ENCODE data around the gene SEZ6.

SEZ6 gene

DNA sequence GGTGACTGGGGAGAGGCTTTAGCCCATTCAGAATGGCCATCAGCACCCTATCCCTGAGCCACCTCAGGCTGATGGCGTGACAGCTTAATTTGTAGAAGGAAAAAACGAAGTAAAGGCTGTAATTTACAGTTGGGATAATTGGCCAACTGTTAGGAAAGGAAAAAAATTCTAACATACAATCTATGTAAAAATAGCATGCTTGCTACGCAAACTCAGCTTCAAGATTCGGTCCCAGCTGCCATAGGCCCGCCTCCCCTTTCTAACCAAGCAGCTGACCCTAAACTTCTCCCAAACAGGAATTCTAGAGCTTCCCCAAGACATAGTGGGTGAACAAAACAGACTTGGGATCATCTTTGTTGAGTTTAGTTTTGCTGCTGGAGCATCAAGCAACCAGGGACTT, 4.9 kb downstream of the SEZ6 start:
- no peak for TF ChIP-seq CREB1 (IDR thresholded peaks at IDR 0.05; ENCODE audit: low read depth)
- no peak for TF ChIP-seq CEBPB (IDR thresholded peaks at IDR 0.05)
- TF ChIP-seq, protein P1, sequence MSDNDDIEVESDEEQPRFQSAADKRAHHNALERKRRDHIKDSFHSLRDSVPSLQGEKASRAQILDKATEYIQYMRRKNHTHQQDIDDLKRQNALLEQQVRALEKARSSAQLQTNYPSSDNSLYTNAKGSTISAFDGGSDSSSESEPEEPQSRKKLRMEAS (IDR thresholded peaks at IDR 0.05), result no peak
- TF ChIP-seq EP300 (IDR thresholded peaks at IDR 0.05; ENCODE audit: borderline replicate concordance), result no peak
- TF ChIP-seq, protein P2, sequence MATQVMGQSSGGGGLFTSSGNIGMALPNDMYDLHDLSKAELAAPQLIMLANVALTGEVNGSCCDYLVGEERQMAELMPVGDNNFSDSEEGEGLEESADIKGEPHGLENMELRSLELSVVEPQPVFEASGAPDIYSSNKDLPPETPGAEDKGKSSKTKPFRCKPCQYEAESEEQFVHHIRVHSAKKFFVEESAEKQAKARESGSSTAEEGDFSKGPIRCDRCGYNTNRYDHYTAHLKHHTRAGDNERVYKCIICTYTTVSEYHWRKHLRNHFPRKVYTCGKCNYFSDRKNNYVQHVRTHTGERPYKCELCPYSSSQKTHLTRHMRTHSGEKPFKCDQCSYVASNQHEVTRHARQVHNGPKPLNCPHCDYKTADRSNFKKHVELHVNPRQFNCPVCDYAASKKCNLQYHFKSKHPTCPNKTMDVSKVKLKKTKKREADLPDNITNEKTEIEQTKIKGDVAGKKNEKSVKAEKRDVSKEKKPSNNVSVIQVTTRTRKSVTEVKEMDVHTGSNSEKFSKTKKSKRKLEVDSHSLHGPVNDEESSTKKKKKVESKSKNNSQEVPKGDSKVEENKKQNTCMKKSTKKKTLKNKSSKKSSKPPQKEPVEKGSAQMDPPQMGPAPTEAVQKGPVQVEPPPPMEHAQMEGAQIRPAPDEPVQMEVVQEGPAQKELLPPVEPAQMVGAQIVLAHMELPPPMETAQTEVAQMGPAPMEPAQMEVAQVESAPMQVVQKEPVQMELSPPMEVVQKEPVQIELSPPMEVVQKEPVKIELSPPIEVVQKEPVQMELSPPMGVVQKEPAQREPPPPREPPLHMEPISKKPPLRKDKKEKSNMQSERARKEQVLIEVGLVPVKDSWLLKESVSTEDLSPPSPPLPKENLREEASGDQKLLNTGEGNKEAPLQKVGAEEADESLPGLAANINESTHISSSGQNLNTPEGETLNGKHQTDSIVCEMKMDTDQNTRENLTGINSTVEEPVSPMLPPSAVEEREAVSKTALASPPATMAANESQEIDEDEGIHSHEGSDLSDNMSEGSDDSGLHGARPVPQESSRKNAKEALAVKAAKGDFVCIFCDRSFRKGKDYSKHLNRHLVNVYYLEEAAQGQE (IDR thresholded peaks at IDR 0.05; ENCODE audit: low read depth), result no peak
- no peak for TF ChIP-seq NFIC (IDR thresholded peaks at IDR 0.05)
- TF ChIP-seq TEAD4 (IDR thresholded peaks at IDR 0.05), result no peak
- no peak for TF ChIP-seq TCF12 (IDR thresholded peaks at IDR 0.05; ENCODE audit: low read depth)
- TF ChIP-seq, protein P3, sequence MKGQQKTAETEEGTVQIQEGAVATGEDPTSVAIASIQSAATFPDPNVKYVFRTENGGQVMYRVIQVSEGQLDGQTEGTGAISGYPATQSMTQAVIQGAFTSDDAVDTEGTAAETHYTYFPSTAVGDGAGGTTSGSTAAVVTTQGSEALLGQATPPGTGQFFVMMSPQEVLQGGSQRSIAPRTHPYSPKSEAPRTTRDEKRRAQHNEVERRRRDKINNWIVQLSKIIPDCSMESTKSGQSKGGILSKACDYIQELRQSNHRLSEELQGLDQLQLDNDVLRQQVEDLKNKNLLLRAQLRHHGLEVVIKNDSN (IDR thresholded peaks at IDR 0.05), result no peak
- TF ChIP-seq FOXM1 (IDR thresholded peaks at IDR 0.05; ENCODE audit: borderline replicate concordance, low read depth), result no peak
- no peak for TF ChIP-seq YY1 (IDR thresholded peaks at IDR 0.05; ENCODE audit: low read depth)

DNA sequence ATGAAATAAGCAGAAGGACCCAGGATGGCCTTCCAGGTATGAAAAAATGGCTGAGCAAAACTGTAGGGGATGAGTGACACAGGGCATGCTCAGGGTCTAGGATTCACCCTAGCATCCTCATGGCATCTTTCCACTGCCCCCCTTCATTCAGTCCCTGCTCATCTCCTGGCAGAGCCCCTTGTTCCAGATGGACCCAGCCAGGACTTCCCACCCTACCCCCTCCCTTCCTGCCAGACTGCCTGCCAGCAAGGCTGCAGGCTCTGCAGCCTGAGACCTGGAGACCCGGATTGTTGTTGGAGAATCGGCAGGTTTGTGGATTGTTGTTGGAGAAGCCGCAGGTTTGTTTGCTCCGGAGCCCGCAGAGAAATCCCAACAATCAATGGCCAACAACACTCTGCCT, 6.6 kb downstream of the SEZ6 start:
- TF ChIP-seq, protein P3 (IDR thresholded peaks at IDR 0.05), result no peak
- TF ChIP-seq RAD21 (IDR thresholded peaks at IDR 0.05; ENCODE audit: low read depth), result no peak
- TF ChIP-seq, protein P2 (IDR thresholded peaks at IDR 0.05; ENCODE audit: low read depth), result no peak
- TF ChIP-seq CREB1 (IDR thresholded peaks at IDR 0.05; ENCODE audit: low read depth), result no peak
- TF ChIP-seq EGR1 (IDR thresholded peaks at IDR 0.05), result no peak
- no peak for TF ChIP-seq NFIC (IDR thresholded peaks at IDR 0.05)
- TF ChIP-seq CEBPB (IDR thresholded peaks at IDR 0.05), result no peak
- TF ChIP-seq YY1 (IDR thresholded peaks at IDR 0.05; ENCODE audit: low read depth), result no peak
- TF ChIP-seq ZBTB7A (IDR thresholded peaks at IDR 0.05; ENCODE audit: low read depth), result no peak
- TF ChIP-seq TAF1 (IDR thresholded peaks at IDR 0.05; ENCODE audit: low read depth), result no peak
- no peak for TF ChIP-seq EP300 (IDR thresholded peaks at IDR 0.05; ENCODE audit: borderline replicate concordance)
- TF ChIP-seq TEAD4 (IDR thresholded peaks at IDR 0.05), result no peak
- TF ChIP-seq, protein P1 (IDR thresholded peaks at IDR 0.05), result no peak

DNA sequence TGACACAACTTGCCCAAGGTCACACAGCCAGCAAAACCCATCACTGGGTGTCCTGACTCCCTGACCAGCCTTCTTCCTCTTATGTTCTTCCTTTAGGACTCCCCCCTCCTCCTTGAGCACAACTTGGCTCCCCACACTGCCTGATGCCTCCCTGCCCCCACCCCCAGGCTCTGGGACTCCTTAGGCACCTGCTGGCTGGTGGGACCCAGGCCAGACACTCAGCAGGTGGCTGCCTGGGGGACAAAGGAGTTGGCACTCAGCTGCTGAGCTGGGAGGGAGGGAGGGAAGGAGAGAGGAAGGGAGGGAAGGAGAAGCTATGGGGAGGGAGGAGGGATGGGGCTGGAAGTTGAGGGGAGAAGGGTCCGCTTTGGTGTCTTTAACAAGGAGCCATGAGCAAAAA, 8.0 kb downstream of the SEZ6 start:
- peak; percentile 59 for TF ChIP-seq TEAD4 (IDR thresholded peaks at IDR 0.05)
- peak; percentile 87 for TF ChIP-seq TCF12 (IDR thresholded peaks at IDR 0.05; ENCODE audit: low read depth)
- no peak for TF ChIP-seq YY1 (IDR thresholded peaks at IDR 0.05; ENCODE audit: low read depth)
- TF ChIP-seq NFIC (IDR thresholded peaks at IDR 0.05), result peak; percentile 98
- TF ChIP-seq, protein P1 (IDR thresholded peaks at IDR 0.05), result peak; percentile 13; the same call in 1 of the 2 replicates
- peak; percentile 73; the same call in 1 of the 2 replicates for TF ChIP-seq EP300 (IDR thresholded peaks at IDR 0.05; ENCODE audit: borderline replicate concordance)

DNA sequence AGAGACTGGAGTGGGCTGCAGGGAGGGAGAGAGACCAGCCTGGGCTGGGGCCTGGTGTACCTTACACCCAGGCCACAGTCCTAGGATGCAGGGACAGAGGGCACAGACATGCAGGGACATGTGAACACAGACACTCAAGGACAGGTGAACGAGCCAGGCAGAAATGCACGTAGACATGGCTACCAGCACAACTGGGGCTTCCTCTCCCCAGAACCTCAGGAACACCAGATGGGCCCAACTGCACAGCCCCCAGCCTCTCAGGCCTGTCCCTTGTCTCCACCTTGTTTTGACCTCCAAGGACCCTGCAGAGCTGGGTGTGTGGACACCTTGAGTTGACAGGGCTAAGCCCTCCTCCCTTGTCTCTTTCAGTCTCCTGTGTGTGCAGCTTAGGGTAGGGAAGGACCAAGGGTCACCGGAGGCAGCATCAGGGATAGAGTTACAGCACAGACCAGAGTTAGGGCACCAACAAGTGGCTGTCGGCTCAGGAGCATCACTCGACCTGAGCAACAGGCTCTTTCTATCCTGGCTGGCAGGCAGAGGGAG, 9.2 kb downstream of the SEZ6 start:
- TF ChIP-seq TCF12 (IDR thresholded peaks at IDR 0.05; ENCODE audit: low read depth) (no peak), TAF1 (IDR thresholded peaks at IDR 0.05; ENCODE audit: low read depth) (no peak), EP300 (IDR thresholded peaks at IDR 0.05; ENCODE audit: borderline replicate concordance) (no peak), EGR1 (IDR thresholded peaks at IDR 0.05) (no peak)
- TF ChIP-seq, protein P2 (IDR thresholded peaks at IDR 0.05; ENCODE audit: low read depth), result no peak
